T-helper 2 cell treated with Interferon-gamma antibody and Interleukin-4, amounts not matched to agents 5 μg/mL and 100 μg/mL, for 36 hours (primary cell): Measurements from ENCODE around the gene HS3ST3B1.

ENCODE experiments used
- DNase-seq: peaks from one replicate; pipeline ENCODE4 v3.0.0; 2021; ENCODE audit warnings: low spot score
- H3K27ac Mint-ChIP-seq: one replicate; pipeline ENCODE4 v1.8.0; 2021; ENCODE audit warnings: mild to moderate bottlenecking, mixed read lengths
- H3K27me3 Mint-ChIP-seq: one replicate; pipeline ENCODE4 v1.8.0; 2021; ENCODE audit warnings: low read depth, mixed read lengths
- H3K36me3 Mint-ChIP-seq: one replicate; pipeline ENCODE4 v1.8.0; 2021; ENCODE audit warnings: low read depth, mixed read lengths
- H3K4me1 Mint-ChIP-seq: one replicate; pipeline ENCODE4 v1.8.0; 2021; ENCODE audit warnings: low read depth, mixed read lengths
- H3K4me3 Mint-ChIP-seq: one replicate; pipeline ENCODE4 v1.8.0; 2022; ENCODE audit warnings: mild to moderate bottlenecking, moderate library complexity, mixed read lengths
- H3K9me3 Mint-ChIP-seq: one replicate; pipeline ENCODE4 v1.8.0; 2021; ENCODE audit warnings: mixed read lengths

HS3ST3B1 gene

DNA sequence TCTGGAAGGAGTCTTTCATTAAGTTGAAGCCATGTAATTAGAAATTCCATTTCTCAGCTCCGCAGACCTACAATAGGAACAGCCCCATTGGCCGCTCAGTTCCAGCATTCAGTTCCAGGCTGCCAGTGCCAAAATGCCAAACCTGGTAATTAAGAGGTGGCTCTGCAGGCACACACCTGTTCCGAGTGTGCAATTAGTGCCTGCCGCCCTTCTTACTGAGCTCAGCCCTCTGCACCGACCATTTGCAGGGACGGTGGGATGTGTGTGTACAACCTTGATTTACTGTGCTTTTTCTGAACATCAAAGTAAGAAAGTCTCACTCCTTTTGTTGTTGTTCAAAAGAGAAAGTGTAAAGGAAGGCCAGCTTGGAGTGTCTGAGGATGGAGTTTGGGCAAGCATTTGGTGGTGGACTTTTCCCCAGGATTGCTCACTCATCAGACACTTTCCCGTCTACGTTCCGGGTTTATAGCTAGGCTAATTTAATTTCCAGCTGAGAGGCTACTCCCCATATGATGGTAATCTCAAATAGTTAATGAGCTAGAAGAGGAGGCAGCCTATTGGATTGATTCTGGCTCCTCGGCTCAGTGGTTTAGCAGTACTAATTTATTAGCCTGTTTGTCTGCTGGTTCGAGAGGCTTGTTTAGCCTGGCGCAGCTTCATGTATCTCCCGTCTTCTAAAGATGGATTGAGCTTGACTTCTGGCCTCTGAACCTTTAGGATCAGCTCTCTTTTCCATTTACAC is 20.0 kb downstream of the HS3ST3B1 start:
- Mint-ChIP-seq H3K36me3 (peaks cover 37% of the 10 kb centered on the region), H3K9me3 (no peaks in the 10 kb centered on the region)

DNA sequence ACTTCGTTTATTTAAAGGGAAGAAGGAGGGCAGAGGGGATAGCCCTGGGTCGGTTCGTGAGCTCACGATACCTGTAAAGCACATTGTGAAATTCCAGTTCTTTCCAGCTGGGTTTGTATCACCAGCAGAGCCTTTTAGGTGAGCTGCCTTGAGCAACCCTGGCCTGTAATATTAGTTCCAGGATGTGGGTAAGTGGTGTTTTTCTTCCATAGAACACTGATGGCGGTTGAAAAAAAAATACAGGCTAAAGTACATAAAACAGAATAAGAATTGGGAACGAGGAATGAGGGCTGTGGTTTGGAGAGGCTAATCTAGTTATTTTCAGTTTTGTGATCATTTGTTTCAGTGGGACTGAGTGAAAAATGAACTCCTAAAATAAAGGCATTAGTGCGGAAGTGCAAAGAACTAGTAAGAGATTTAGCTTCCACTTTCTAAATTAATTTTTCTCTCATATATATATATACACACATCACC is 20.6 kb downstream of the HS3ST3B1 start:
- no peak overlapping the region for H3K27ac Mint-ChIP-seq
- H3K27me3 Mint-ChIP-seq, result no peaks in the 10 kb centered on the region
- no peak for DNase-seq
- H3K9me3 Mint-ChIP-seq, result no peaks in the 10 kb centered on the region
- peaks cover 29% of the 10 kb centered on the region for H3K4me1 Mint-ChIP-seq
- H3K4me3 Mint-ChIP-seq, result no peak overlapping the region
- peaks cover 34% of the 10 kb centered on the region for H3K36me3 Mint-ChIP-seq

More for the DNA sequence above, 20.0 kb downstream of the HS3ST3B1 start:
- peaks cover 32% of the 10 kb centered on the region for H3K4me1 Mint-ChIP-seq
- no peak for DNase-seq
- no peak overlapping the region for H3K4me3 Mint-ChIP-seq
- no peaks in the 10 kb centered on the region for H3K27me3 Mint-ChIP-seq
- H3K27ac Mint-ChIP-seq, result no peak overlapping the region

DNA sequence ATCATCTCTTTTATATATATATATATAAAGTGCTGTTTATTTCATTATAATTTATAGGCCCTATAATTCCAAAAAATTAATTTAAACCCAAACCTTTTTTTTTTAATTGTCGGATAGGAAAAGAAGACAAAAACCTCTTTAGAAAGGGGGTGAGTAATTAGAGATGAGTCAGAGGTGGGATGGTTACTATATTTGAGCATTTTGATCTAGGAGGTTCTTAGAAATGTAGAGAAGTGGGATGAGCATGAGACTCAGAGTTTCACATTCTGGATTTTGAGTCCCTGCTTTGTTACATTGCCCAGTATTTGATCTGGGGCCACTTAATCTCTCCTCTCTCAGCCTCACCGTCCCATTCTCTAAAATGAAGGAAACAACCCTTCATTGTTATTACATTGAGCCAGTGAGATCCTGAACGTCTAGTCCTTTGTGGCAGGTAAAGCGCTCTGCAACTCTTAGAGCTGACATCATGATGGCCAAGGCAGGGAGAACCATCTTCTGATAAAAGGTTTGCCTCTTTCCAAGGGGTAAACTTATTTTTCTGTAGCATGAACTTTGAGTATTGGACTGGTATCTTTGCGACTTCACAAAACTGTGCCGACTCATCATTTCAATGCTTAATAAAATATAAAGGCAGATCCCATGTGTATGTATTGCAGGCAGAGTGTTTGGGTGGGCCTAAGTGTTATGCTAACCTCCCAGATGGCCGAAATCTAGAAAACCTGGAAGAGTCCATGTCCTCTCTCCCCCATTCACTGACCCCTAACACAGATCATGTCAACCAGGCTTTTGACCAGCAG is 21.3 kb downstream of the HS3ST3B1 start:
- H3K36me3 Mint-ChIP-seq, result peaks cover 30% of the 10 kb centered on the region
- no peak overlapping the region for H3K27ac Mint-ChIP-seq
- peaks cover 28% of the 10 kb centered on the region for H3K4me1 Mint-ChIP-seq
- H3K4me3 Mint-ChIP-seq, result no peak overlapping the region
- no peak for DNase-seq
- no peaks in the 10 kb centered on the region for H3K9me3 Mint-ChIP-seq
- H3K27me3 Mint-ChIP-seq, result no peaks in the 10 kb centered on the region

DNA sequence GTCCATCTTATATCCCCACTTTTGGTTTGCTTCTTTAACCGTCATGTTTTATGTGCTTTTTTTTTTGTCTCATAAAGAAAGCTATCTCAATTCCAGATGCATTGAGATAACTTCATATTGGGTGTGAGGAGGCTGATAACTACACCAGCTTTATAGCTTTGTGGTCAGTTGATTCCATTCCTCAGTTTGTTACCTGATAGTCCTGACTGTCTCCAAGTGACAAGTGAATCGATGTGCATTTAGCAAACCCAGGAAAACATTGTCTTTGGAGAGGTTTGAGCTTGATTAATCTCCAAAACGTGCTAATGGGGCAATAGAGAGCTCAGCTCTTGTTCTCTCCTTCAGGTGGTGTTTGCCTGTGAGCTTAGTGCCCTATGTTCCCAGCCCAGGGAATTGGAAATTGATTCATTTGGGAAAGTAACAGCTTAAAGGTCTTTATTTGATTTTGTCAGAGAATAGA is 22.7 kb downstream of the HS3ST3B1 start:
- Mint-ChIP-seq H3K4me3 (no peak overlapping the region), H3K9me3 (no peaks in the 10 kb centered on the region), H3K27ac (no peak overlapping the region), H3K36me3 (peaks cover 32% of the 10 kb centered on the region), H3K27me3 (no peaks in the 10 kb centered on the region), H3K4me1 (peaks cover 19% of the 10 kb centered on the region)
- no peak for DNase-seq

DNA sequence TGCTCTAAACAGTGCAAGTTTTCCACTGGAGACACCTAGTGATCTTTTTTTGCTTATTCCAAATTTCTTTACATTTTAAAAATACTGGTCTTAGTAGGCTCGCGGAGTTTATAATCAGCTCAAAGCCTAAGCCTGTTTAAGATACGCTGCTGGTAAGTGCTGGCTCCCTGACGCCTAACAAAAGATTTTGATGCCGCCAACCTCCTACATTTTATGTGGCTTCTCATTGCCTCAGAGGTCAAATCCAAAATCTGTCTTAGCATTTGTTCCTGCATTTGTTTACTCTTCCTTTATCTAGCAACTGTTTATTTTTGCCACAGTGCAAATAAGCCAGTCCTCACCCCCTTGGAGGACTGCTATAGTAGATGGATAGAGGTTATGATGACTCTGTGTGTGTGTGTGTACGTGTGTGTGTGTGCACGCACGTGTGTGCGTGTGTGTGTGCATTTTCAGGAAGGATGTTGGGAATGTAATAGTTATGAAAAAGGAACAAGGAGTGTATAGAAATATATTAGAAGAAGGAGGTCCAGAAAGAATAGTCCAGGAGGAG is 24.8 kb downstream of the HS3ST3B1 start:
- Mint-ChIP-seq H3K4me1 (peaks cover 21% of the 10 kb centered on the region), H3K9me3 (no peaks in the 10 kb centered on the region), H3K27me3 (no peaks in the 10 kb centered on the region), H3K27ac (no peak overlapping the region), H3K36me3 (peaks cover 29% of the 10 kb centered on the region), H3K4me3 (no peak overlapping the region)
- DNase-seq, result no peak

DNA sequence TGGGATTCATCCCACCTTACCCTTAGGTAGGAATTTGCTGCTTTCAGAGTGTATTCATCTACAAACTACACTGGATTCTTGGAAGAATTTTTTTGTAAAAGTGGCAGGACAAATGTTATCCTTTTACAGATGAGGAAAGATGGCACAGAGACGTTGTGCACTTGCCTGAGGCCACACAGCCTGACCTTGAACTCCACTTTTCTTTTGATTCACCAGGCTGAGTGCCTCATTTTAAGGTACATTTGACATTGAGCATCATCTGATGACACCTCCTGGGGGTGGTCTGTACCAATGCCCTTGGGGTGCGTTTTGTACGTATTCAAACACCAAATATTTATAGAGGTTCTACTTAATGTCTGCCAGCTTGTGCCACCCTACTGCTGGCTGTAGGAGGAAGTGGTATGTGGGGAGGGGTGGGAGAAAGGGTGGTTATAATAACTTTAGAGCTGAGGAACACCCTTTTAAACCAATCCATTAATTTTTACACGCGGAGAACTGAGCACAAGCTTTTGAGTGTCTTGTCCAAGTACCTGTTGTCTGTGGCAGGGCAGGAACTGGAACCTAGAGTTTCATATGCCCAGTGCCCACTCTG is 29.1 kb downstream of the HS3ST3B1 start:
- H3K9me3 Mint-ChIP-seq, result no peaks in the 10 kb centered on the region
- H3K36me3 Mint-ChIP-seq, result peaks cover 19% of the 10 kb centered on the region
- peaks cover 29% of the 10 kb centered on the region for H3K4me1 Mint-ChIP-seq
- H3K27me3 Mint-ChIP-seq, result no peaks in the 10 kb centered on the region
- no peak overlapping the region for H3K27ac Mint-ChIP-seq
- DNase-seq, result no peak
- no peak overlapping the region for H3K4me3 Mint-ChIP-seq

DNA sequence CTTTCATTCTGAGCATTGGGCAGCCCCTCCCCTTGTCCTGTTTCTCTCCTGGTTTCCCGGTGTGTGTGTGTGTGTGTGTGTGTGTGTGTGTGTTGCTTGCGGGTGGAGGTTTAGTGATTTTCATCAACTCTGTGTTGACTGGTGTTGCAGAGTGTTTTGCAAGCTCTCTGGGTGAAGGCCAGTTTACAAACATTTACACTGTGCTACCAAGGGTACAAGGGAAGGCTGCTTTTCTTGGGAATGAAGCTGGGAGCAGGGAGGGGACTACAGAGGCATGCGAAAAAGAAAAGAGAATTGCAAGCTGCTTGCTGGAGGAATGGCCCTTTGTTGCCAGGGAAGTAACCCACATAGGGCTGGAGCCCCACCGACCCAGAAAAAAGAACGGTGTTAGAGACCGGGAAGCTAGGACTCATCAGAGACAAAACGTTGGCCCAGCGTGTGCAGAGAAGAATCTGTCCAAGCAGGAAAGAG is 29.6 kb downstream of the HS3ST3B1 start:
- DNase-seq, result no peak
- Mint-ChIP-seq H3K4me3 (no peak overlapping the region), H3K4me1 (peaks cover 30% of the 10 kb centered on the region), H3K27me3 (no peaks in the 10 kb centered on the region), H3K27ac (no peak overlapping the region), H3K36me3 (peaks cover 19% of the 10 kb centered on the region), H3K9me3 (no peaks in the 10 kb centered on the region)

DNA sequence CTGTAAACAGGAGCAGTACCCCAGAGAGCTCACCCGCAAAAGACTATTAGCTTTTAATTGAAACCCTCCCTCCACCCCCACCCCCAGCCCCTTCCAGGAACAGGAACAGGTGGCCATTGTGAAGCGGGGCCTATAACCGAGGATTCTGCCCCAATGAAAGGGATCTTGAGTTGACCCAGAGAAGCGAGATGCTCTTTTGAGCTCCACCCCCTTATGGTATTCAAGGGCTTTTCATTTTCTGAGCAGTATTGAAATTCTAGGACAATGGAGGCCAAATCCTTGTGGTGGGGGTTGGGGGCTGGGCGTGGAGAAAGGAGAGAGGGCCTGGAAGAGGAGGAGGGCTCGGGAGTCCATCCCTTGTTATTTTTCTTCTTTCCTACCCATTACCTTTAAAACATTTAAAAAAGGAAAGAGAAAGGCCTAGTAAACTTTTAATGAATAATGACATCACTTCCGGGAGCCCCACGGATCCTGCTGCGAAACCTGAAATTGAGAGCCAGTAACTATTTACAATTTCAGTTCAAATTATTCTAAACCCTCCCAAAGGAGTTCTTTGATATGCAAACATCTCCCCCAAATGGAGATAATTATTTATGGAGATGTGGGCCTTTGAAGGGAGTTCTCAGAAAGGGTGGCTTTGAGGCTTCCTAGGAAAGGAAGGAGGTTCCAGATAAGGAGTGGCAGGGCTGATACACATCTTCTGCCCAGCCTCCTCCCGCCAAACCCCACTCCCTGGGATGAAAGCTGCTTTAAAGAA is 30.5 kb downstream of the HS3ST3B1 start:
- no peak overlapping the region for H3K27ac Mint-ChIP-seq
- H3K36me3 Mint-ChIP-seq, result peaks cover 16% of the 10 kb centered on the region
- peaks cover 34% of the 10 kb centered on the region for H3K4me1 Mint-ChIP-seq
- H3K27me3 Mint-ChIP-seq, result no peaks in the 10 kb centered on the region
- no peak overlapping the region for H3K4me3 Mint-ChIP-seq
- DNase-seq, result no peak
- H3K9me3 Mint-ChIP-seq, result no peaks in the 10 kb centered on the region

DNA sequence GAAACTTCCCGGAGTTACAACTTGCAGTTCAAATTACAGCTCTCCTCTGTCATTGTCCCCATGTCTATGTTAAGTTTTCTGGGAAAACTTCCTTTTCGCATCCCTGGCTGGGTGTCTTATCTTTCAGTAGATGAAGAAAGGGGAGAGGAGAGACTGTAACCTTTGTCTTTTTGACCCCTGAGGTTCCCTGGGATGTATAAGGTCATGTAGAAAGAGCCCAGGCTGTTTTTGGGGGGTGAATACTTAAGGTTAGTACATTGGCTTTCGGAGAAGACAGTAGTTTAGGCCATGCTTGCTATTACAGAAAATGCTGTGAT is 31.1 kb downstream of the HS3ST3B1 start:
- H3K27ac Mint-ChIP-seq, result no peak overlapping the region
- H3K36me3 Mint-ChIP-seq, result peaks cover 15% of the 10 kb centered on the region
- DNase-seq, result no peak
- no peaks in the 10 kb centered on the region for H3K9me3 Mint-ChIP-seq
- H3K27me3 Mint-ChIP-seq, result no peaks in the 10 kb centered on the region
- H3K4me3 Mint-ChIP-seq, result no peak overlapping the region
- H3K4me1 Mint-ChIP-seq, result peaks cover 37% of the 10 kb centered on the region

DNA sequence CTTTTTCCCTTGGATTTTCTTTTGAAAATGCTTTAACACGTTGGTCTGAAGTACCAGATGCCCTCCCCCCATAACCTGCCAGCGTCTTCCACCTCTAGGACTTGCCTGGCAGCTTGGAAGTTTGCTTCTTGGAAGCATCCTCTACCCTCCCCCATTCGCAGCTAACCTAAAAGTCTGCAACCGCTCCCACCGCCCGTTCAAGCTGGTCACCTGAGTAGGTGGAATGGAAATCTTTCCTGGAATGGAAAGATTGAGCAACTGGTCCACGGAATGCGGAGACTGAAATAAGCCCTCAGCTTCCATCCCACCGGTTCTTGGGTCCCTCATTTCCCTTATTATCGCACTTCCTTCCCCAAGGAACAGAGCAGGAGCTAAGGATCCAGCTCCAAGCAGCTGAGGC is 31.4 kb downstream of the HS3ST3B1 start:
- Mint-ChIP-seq H3K4me3 (no peak overlapping the region), H3K36me3 (peaks cover 13% of the 10 kb centered on the region), H3K27me3 (no peaks in the 10 kb centered on the region), H3K4me1 (peaks cover 39% of the 10 kb centered on the region), H3K27ac (no peak overlapping the region), H3K9me3 (no peaks in the 10 kb centered on the region)
- no peak for DNase-seq

DNA sequence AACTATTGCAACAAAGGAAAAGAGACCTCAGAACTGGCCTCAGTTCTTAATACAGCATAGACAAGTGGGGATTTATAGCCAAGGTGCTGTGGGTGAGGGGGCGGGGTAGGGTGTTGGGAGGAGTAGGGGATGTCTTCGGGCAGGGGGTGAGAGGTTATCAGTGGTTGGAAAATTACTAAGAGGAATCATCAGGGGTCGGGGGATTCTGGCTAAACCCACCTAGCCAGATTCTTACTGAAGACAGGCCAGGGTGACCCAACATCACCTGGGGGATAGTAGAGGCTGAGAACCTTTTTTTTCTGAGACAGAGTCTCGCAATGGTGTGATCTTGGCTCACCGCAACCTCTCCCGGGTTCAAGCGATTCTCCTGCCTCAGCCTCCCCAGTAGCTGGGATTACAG is 32.6 kb downstream of the HS3ST3B1 start:
- Mint-ChIP-seq H3K36me3 (peaks cover 12% of the 10 kb centered on the region), H3K4me1 (peaks cover 44% of the 10 kb centered on the region), H3K27me3 (no peaks in the 10 kb centered on the region), H3K27ac (no peak overlapping the region), H3K4me3 (no peak overlapping the region), H3K9me3 (no peaks in the 10 kb centered on the region)
- DNase-seq, result no peak

DNA sequence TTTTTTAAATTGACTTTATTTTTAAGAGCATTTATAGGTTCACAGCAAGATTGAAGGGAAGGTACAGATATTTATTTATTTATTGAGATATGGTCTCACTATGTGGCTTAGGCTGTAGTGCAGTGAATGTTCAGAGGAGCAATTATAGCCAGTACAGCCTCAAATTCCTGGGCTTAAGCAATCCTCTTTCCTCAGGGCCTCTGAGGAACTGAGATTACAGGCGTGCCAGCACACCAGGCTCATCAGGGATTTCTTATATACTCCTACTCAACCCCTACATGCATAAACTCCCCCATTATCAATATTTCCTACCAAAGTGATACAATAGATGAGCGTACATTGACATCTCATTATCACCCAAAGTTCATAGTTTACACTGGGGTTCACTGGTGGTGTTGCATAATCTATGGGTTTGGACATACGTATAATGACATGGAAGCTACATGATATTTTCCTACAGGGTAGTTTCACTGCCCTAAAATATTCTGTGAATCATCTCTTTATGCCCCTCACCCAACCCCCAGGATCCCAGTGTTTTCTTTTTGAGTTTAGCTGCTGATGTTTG is 33.5 kb downstream of the HS3ST3B1 start:
- no peaks in the 10 kb centered on the region for H3K9me3 Mint-ChIP-seq
- no peak for DNase-seq
- H3K36me3 Mint-ChIP-seq, result peaks cover 12% of the 10 kb centered on the region
- no peak overlapping the region for H3K4me3 Mint-ChIP-seq
- H3K27ac Mint-ChIP-seq, result no peak overlapping the region
- H3K4me1 Mint-ChIP-seq, result peaks cover 46% of the 10 kb centered on the region
- H3K27me3 Mint-ChIP-seq, result no peaks in the 10 kb centered on the region

DNA sequence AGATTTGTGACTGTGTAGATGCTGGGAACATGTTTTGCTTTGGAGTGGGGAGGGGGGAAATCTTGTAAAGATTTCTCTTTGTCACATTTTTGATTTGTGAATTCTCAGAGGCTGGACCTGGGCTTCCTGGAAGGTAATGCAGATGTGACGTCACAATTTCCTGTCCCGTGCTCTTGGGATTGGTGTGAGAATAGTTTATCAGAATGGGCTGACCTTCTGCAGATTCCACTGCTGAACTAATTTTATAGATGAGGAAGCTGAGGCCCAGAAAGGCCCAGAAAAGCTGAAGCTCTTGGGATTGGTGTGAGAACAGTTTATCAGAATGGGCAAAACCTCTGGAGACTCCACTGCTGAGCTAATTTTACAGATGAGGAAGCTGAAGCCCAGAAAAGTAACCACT is 34.0 kb downstream of the HS3ST3B1 start:
- no peak for DNase-seq
- H3K4me1 Mint-ChIP-seq, result peaks cover 46% of the 10 kb centered on the region
- no peak overlapping the region for H3K4me3 Mint-ChIP-seq
- peaks cover 12% of the 10 kb centered on the region for H3K36me3 Mint-ChIP-seq
- no peak overlapping the region for H3K27ac Mint-ChIP-seq
- H3K27me3 Mint-ChIP-seq, result no peaks in the 10 kb centered on the region
- no peaks in the 10 kb centered on the region for H3K9me3 Mint-ChIP-seq
